NCI-H1930 (cell line): ENCODE results near the gene CLBA1.
A peak's percentile ranks its signal among the peaks of the same experiment; 100 is the strongest.

Source experiments
- DNase-seq, 2 experiments: peaks; one replicate each; lab custom pipeline; 2025; lab: John Stamatoyannopoulos, UW

CLBA1 gene

DNA sequence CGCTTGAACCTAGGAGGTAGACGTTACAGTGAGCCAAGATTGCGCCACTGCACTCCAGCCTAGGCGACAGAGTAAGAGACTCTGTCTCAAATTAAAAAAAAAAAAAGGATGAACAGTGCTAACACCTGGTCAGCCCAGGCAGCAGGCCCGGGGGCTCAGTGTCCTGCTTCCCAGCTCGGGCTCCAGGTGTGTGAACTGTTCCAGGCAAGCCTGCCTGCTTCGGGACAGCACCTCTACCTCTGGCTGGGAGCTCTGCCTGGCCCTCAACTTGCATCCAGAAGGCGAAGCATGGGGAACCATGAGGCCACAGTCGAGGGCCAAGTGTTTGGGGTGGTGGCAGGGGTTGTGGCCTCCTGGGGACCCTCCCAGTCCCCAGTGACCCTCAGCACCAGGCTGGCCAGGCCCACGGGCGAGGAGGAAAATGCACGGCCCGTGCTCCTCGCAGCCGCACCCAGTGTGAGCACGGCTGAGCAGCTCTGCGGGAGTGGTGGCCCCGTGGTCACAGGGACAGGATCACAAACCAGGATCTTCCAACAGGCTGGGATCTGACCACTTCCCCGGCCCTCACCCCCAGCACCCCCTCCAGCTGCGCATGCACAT lies 19.8 kb downstream of the CLBA1 start:
- DNase-seq, result no peak

DNA sequence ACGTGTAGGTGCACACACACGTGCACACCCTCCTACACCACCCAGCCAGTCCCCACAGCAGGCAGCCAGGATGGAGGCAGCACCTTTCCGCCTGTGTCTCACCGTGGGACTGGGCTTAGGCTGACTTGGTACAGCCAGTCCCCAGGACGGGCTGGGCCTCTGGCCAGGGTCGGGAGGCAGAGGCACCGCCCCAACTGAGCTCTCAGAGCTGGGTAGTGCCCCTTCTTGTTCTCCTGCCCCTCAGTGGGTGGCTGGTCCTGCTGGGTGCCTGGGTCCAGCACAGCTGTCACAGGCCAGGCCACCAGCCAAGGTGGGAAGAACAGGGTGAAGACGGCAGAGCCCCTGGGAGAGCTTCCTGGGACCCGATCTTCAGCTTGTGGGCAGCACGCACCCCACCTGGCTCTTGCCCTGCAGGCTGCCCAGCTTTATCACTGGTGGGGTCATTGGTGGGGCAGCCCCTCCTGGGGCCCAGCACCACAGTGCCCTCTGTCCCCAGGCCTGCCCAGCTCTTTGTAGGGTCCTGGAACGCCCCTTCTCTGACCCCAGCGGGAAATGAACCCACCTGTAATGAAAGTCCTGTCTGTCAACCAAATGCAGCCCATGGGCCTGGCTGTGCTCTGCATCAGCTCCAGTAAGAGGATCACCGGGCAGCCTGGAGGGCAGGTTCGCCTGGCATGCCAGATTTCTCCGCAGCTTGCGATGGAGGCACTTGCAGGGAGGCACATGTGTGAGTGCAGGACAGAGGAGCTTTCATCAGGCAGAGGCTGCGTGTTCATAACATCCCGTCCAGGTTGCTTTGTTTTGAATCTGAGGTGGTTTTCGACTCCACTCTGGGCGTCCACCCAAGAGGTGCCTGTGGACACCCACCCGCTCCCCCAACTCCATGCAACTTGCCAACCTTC lies 20.6 kb downstream of the CLBA1 start:
- no peak for DNase-seq

DNA sequence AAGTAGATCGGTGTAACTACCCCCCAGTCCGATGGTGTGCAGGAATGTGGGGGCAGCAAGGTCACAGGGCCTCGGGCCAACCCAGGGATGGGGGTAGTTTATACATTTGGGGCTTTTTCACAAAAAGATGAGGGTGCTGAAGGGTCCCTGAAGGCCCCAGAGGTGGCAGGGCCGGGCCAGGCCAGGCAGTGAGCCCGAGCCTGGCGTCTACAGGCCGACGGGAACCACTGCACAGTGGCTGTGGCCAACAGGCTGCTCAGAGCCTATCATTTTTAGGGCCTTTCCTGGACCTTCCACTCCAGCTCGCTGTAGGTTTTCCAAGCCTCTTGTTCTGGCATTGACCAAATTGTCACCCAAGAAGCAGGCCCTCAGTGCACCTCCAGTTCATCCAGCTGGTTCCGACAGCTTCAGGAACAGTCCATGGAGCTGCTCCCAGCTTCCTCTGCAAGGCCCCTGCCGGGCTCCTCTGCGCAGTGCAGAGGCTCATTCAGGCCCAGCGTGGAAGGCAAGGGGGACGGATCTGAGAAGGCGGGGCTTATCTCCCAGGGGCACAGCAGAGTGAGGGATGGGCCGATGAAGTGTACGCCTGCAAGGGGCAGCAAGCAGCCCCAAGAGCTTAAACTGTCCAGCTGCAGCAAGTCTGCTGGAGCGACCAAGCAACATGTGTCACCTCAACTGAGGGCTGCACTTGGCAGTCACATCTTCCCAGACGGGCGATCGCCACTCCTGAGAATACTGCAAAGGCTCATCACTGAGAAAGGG lies 21.4 kb downstream of the CLBA1 start:
- no peak for DNase-seq

DNA sequence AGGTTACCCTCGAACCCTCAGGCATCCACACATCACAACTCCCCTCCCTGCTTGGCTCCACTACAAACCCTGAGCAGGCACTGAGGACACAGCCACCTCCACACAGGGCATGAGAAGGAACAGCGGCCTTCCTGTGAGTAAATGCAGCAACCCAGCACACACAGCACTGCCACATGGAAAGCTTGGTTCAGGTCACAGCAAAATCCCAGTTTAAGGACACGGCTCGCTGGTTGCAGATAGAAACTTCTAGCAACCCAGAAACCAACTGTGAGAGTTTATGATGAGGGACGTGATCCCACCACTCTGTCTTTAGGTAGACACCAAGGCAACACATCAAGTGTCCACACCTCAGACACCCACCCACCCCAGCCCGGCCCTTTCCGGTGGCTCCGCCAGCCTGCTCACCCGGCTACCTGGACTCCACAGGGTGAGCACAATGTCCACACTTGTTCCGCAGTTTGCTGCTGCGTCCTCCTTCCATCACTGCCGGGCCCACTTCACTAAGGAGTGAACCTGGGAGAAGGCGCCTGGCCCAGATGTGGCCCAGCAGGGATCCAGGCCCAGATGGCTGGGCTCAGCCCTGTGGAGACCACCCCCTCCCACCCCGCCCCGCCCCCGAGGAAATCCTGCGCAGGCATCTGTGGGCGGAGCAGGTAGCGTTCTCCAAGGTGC lies 22.1 kb downstream of the CLBA1 start:
- no peak for DNase-seq

DNA sequence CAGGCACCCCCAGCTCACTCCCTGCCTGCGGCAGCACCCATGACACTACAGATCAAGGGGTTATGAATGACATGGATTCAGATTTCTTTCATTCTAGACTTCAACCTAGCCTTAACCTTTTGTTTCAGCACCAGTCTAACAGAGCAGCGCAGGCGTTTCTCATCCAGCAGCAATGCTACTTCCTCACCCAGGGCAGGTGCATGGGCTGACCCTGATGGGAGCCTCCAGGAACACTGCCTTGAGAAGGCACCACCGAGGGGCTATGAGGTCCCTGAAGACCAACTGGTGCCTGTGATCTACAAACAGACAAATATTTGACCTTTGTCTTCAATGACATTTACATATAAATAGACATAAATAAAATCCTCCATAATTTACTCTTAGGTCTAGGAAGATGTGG lies 24.5 kb downstream of the CLBA1 start:
- DNase-seq, result no peak

DNA sequence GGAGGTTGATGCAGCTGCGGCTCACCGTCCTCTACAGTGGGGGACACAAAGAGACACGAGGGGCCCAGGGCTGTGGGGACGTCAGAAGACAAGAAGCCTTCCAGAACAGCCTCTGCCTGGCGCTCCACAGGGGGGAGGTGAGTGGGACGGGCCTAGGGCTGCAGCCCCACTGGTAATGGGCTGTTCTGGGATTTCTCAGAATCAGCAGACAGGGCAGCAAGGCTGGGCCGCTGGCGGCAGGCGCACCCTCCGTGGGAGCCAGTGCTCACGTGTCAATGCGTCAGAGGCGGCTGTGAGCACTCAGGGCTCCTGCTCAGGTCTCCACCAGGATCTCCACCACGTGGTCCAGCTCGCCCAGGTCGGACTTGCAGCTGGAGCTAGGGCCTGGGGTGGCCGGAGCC lies 25.3 kb downstream of the CLBA1 start:
- DNase-seq, result no peak

DNA sequence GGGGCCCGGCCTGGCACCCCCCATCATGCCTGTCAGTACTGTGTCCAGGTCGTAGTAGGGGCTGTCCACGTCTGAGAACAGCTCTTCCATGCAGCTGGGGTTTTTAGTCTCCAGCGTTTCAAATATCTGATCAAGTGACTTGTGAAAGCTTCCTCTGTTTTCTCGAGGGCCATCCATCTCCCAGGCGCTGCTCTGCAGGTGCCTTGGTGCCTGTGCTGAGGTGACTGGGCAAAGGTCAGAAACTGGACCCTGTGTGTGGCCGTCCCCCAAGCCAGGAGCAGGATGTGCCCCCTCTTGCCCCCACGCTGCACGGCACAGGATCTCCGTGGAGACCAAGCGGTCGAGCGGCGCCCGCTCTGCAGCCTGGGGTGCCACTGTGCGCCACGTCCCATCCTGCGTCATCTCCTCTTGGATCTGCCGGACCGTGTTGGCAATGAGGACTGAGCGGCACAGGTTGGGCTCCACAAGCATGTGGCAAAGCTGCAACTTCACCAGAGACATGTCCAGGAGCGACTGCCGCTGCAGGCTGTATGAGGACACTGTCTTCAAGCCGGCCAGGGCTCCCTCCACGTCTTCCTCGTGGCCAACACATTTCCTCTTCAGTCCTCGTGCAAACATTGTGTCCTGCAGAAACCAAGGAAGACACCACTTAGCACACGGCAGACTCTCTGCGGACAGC lies 25.9 kb downstream of the CLBA1 start:
- DNase-seq, result no peak

DNA sequence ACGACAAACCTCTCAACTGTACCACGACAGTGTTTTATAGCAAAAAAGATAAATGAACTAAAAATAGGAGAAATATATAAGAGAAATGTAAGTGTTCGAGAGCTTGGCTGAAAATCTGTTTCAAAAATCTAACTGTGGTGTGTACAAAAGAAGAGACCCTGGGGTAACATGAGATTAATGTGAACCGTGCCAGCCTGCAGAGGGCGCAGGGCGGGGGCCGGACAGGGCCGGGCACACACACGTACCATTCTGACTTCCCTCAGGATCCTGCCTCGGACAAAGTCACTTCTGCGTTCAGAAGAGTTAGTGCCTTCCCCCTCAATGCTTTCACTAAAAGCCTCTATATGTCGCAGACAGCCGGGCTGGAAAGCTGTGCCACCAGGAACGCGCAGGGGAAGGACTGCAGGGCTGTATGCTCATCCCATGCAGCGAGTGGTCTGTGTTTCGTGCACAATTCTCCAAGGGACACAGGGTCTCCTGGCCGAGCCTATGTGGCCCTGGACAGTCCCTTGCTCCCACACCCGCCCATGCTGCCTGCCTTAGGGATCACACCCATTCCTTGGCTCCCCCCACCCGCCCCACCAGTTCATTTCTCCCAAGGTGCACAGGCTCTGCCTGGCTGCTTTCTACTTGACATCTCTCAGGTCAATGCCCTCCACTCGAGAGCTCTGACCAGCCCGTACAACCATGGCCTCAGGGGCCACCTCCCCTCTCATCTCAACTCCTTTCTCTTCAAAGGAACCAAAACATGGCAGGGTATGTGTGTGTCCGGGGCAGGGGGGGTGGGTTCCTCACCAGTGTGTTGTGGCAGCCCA lies 26.8 kb downstream of the CLBA1 start:
- no peak for DNase-seq

DNA sequence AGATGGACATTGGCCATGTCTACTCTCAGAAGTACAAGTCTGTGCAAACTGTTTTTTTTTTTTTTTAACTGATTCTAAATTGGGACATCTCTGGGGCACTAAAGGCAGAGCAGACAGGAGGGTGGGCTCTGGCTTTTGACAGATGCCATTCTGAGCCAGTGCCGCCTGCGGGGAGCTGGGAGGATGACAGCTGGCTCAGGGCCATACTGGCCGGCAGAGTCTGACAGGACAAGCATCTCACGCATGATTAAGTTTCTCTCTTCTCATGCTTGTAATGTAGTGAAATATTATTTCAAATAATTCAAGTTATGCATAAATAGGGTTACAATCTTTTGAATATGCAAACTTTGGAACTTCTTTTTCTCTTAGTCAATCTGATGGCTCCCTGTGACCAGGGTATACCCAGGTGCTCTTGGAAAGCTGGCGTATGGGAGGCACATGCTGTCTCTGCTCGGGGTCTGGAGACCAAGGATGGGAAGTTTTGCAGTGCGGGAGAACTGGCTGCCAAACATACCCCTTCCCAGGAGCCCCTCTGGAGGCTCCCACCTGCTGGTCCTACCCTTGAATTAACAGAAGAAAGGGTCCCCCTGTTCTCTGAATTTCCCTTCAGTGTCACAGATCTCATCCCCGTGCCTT lies 27.7 kb downstream of the CLBA1 start:
- DNase-seq, result no peak

DNA sequence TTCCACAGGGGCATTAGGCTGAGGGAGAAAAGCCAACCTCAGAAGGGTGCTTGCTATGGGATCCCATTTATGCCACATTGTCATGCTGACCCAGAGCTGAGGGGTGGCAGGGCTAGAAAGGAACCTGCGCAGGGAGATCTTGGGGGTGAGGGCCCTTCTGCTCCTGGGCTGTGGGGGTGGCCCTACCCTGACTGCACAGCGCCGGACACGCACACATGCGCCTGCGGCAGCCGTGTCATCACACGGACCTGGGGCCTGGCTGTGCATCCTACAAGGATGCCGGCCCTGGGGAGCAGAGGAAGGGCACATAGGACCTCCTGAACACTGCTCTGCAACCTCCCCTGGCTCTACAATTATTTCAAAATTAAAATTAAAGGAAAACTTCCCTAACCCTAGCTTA lies 28.4 kb downstream of the CLBA1 start:
- no peak for DNase-seq

DNA sequence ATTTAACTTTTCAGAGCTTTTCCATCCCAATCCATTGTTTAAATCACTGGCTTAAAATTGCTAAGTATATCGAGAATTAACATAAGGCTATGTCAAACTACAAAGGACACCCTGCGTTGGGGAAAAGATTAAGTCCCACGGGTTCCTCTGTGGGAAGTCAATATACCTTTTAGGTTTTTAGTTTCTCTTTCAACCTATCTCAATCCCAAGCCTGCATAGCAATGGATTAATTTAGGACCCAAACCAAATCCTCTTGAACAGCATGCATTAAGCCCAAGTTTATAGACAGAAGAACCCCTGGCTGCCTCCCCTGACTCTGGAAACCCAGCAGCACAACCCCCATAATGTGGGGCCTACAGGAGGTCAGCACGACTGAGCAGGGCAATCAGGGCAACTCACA lies 29.0 kb downstream of the CLBA1 start:
- DNase-seq, result no peak

DNA sequence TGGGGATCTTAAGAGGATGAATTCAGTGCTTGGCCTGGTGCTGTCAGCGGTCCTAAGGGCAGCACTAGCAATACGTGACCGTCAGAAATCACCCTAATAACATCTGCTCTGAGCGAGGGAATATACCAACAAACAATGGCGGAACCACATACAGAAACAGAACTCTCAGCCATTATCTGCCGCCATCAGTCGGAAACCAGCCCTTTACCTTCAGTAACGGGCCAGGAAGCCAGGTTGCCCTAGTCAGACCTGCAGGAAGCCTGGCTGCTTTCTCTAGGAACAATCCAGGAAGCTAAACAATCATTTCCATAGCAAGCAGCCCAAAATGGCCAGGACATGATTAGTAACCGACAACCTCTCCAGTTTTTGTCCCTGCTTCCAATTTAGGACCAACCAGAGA lies 29.7 kb downstream of the CLBA1 start:
- no peak for DNase-seq

DNA sequence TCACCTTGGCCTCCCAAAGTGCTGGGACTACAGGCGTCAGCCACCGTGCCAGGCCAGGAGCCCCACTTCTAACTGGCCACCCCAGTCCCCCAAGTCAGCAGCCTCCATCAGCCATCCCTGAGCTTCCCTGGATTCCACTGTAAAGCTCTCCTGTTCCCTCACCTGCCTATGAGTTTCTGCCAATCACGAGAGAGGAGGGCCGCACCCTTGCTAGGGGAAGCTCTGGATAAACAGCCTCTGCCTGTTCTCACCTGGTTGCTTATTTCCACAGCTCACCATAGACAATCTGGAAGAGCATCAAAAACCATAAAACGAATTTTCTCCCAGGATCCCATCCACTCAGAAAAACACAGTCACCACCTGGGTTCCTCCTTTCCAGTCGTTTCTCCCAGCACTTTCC lies 30.3 kb downstream of the CLBA1 start:
- DNase-seq, result no peak

DNA sequence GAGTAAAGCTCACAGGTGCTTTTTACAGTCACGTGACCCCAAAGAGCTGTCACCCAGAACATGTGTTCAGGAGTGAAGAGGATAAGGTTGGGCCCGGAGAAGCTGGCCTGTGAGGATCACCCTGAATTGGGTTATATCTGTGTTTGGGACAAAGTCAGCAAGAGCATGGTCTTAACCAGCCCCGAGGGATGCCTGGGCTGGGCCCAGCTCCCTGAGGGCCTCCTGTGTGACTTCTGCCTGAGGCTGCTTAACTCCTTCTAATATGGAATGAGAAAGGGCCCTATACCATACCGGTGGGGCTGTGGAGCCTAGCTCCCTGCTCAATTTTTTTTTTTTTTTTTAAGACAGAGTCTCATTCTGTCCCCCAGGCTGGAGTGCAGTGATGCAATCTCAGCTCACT lies 32.8 kb downstream of the CLBA1 start:
- no peak for DNase-seq

DNA sequence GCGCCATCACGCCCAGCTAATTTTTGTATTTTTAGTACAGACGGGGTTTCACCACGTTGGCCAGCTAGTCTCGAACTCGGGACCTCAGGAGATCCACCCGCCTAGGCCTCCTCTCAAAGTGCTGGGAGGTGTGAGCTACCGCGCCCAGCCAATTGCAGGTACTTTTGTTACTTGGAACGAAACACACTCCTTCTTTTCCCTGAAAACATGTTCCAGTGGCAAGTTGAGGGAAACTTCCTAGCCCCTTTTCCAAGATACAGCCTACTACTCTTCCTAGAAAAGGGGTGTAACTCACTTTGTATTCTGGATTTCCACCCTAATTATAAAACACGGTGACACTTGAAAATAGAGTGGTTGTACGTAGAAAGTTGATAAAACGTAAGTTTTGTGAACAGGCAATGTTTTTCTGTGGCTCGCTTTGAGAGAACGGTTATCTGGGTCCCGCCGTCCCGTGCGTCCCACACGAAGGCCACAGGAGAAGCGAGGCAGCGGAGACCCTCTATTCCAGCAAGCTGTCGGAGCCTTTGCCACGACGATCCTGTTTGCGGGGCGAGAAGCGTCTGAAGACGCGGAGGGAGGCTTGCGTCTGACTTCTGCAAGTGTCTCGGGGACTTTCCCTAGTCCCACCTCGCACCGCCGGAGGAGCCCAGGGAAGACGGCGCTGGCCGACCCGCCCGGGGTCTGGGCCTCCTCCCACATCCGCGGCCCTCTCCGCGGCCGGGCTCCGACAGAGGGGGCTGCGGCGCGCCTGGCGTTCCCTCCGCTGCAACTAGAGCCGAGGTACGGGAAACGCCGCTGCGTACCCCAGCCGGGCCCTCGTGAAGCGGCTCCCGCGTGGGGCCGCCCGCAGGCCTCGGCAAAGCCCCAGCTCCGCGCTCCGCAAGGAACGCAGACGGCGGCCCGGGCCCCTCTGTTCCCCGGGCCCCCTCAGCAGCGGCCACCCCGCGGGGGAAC lies 34.5 kb downstream of the CLBA1 start:
- DNase-seq, result no peak

DNA sequence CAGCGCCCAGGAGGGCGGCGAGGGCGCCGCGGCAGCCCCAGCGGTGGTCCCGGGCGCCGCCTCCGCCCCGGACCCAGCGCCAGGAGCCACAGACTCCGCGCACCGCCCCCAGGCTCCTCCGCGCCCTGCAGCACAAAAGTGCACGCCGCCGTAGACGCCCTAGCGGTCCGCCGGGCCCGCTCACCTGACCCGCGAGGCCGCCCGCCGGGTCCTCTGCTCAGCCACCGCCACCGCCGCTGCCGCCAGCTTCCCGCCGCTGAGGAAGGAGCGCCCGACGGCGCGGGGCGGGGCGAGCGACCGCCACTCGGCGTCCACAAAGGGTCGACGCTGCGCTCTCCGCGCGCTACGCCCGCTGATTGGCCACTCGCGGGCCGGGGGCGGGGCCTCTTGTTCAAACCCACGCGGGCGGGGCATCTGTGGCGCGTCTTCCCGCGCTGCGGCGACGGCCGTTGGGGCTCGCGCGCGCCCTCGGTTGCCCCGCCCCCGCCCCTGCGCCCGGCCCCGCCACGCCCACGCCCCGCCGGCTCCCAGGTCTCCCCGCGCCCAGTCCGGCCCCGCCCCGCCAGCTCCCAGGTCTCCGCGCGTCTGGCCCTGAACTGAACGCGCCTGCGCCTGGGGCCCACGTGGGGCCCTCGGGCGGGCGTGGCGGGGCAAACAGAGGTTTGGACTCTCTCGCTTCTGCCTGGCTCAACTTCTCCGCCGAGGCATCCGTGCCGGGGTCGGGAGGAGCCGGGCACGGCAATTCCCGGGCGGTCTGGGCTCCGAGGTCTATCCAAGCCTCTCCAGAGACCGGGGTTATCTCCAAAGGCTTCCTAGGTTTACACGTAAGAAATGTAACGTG lies 35.4 kb downstream of the CLBA1 start, which contains the start of gene CDCA4:
CDCA4 (minus strand) TSS at position 269 of the 841 bp plus-strand sequence. CDS start 9,154 bp downstream, outside the sequence.
- DNase-seq, result peak; percentile 94 to 98

DNA sequence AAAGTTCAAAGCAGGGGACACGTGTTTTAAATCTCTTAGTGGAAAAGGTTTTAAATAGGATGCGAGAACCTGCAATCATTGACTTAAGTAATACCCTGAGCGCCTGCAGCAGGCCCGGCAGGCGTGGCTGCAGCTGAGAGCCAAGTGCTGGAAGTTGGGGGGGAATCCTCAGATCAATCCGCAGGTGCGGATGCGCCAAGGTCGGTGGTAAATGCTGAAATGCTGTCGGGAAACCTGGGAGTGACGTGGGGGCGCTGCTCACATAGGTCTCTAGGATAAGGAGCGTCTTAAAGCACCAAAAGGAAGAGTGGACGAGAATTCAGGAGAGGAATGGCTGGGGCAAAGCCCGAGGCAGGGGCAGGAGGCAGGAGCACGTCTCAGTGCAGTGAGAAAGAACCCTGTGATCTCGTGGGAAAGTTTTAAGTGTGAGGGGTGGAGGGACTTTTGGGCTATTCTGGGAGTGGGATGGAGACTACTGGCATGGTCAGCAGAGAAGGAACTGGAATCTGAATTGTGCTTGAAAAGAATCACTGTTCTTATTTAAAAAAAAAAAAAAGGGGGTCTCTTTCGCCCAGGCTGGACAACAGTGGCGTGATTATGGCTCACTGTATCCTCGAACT lies 36.2 kb downstream of the CLBA1 start:
- peak; percentile 35 to 48 for DNase-seq

DNA sequence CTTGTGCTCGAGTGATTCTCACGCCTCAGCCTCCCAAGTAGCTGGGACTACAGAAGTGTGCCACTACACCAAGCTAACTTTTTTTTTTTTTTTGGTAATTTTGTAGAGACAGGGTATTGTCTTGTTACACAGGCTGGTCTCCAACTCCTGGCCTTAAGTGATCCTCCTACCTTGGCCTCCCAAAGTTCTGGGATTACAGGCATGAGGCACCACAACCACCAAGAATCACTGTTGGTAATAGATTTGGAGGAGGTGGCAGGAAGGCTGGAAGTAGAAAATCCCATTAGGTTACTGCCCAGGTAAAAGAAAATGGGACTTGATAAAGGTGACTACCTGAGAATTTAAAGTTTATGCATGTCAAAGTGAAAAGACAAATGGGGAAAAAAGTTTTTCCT lies 36.7 kb downstream of the CLBA1 start:
- no peak for DNase-seq
